AG09319 (cell line): ENCODE measurements around the gene GALNT9.

Experiments used
- DNase-seq: peaks from one replicate; pipeline ENCODE4 v3.0.0-alpha.2; 2010; ENCODE audit warnings: low read depth; ENCODE audit errors: extremely low read depth
- CTCF ChIP-seq: IDR thresholded peaks from 2 replicates; pipeline ENCODE4 v1.5.1; 2011; ENCODE audit warnings: low read depth, mild to moderate bottlenecking, inconsistent platforms, low read length, moderate library complexity

GALNT9 gene

GRCh38 chr12:132229926-132230325 is 99.5 kb downstream of the GALNT9 start:
- DNase-seq = no peak
- no peak for TF ChIP-seq CTCF

GRCh38 chr12:132229193-132229760 is 100.1 kb downstream of the GALNT9 start:
- no peak for TF ChIP-seq CTCF
- no peak for DNase-seq

GRCh38 chr12:132228476-132229192 is 100.8 kb downstream of the GALNT9 start:
- no peak for TF ChIP-seq CTCF
- DNase-seq = no peak

DNA sequence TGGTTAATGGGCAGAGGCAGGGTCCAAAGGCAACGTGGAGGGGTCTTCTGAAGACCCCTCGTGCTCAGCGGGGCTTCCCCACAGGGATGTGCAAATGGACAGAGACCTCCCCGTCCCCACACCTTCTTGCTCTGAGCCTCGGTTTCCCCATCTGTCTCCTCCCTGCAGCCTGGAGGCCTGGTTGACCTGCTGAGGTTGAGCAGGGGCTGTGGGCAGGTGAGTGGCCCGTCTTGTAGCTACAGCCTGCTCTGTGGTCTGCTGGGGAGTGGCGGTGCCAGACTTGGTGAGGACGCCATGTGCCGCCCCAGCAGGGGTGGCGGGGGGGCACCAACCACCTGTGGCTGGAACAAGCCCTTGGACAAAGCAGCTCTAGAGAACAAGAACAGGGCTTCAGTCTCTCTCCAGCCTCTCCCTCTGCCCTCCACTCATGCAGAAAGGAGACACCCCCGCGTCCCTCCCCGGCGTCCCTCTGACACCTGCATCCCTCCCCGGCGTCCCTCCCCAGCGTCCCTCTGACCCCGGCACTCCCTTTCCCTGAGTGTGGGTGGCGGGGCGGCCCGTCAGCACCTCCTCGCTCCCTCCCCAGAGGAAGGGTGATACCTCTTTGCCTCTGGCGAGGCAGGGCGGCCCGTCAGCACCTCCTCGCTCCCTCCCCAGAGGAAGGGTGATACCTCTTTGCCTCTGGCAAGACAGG is 101.5 kb downstream of the GALNT9 start:
- TF ChIP-seq CTCF = no peak
- DNase-seq = no peak

- DNase-seq = no peak
- no peak for TF ChIP-seq CTCF
Measured at GRCh38 chr12:132227118-132227517, 102.3 kb downstream of the GALNT9 start.

DNA sequence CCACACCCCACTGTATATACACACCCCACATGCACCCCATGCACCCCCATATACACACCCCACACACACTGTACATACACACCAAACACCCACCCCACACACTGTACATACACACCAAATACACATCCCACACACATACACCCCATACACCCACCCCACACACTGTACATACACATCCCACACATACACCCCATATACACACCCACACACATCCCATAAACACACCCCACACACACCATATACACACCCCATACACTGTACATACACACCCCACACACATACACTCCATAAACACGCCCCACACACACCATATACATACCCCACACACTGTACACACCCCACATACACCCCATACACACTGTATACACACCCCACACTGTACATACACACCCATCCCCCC is 102.8 kb downstream of the GALNT9 start:
- DNase-seq = no peak
- no peak for TF ChIP-seq CTCF

GRCh38 chr12:132225214-132225613 is 104.2 kb downstream of the GALNT9 start:
- no peak for TF ChIP-seq CTCF
- no peak for DNase-seq
